H1 (cell line): ENCODE data around the gene GUF1. TPM values are rescaled to one million over a fixed set of nuclear protein-coding genes. Genes with fewer than 3 reads are reported as not detected.

Experiments
- CTCF ChIA-PET: fragments of 300-600 bp; sonication (Branson Sonifier 250); formaldehyde crosslinking; loops from one replicate; lab custom pipeline; 2021; ENCODE audit not compliant: partially characterized antibody; lab: Charles Lee
- POLR2A ChIA-PET: fragments of 300-600 bp; sonication (Branson Sonifier 250); formaldehyde crosslinking; loops from one replicate; lab custom pipeline; 2021; ENCODE audit warnings: inconsistent platforms; ENCODE audit not compliant: partially characterized antibody; lab: Charles Lee
- DNase-seq, 2 experiments: peaks; one replicate each; pipeline versions ENCODE4 v3.0.0 to v3.0.0-alpha.2; 2010 to 2022; ENCODE audit warnings: low spot score in 2 of 2, low read depth in 1 of 2, mixed read lengths in 1 of 2
- FAIRE-seq: peaks from 2 replicates; lab custom pipeline; 2011; peaks lifted over from hg19 to GRCh38; lab: Jason Lieb, UNC
- H2AFZ ChIP-seq: 2 replicates; pipeline ENCODE4 v1.8.1; 2012; ENCODE audit warnings: low read length, inconsistent platforms
- H2AK5ac ChIP-seq: 2 replicates; pipeline ENCODE4 v1.6.1; 2013; ENCODE audit warnings: low read depth, low read length
- H2BK120ac ChIP-seq: replicated peaks from 2 replicates; pipeline ENCODE3; 2013; ENCODE audit warnings: low read depth, low read length, inconsistent platforms
- H2BK12ac ChIP-seq: 2 replicates; pipeline ENCODE4 v1.6.1; 2013; ENCODE audit warnings: low read depth, low read length
- H2BK15ac ChIP-seq: 2 replicates; pipeline ENCODE4 v1.6.1; 2013; ENCODE audit warnings: low read length
- H2BK20ac ChIP-seq: 2 replicates; pipeline ENCODE4 v1.6.1; 2013; ENCODE audit warnings: low read length
- H2BK5ac ChIP-seq: 2 replicates; pipeline ENCODE4 v1.6.1; 2013; ENCODE audit warnings: low read depth, low read length
- H3K14ac ChIP-seq: 2 replicates; pipeline ENCODE4 v1.6.1; 2013; ENCODE audit warnings: inconsistent platforms; ENCODE audit not compliant: insufficient read length
- H3K18ac ChIP-seq: 2 replicates; pipeline ENCODE4 v1.6.1; 2013; ENCODE audit warnings: low read length; ENCODE audit errors: extremely low read depth
- H3K23ac ChIP-seq: 2 replicates; pipeline ENCODE4 v1.6.1; 2013; ENCODE audit warnings: inconsistent platforms; ENCODE audit not compliant: insufficient read length
- H3K23me2 ChIP-seq: 2 replicates; pipeline ENCODE4 v1.6.1; 2013; ENCODE audit warnings: low read depth, low read length
- H3K27ac ChIP-seq: 2 replicates; pipeline ENCODE4 v1.6.1; 2011; ENCODE audit warnings: low read depth, low read length, inconsistent platforms
- H3K27me3 ChIP-seq, 4 experiments: replicated peaks in 1 of 4; 1 replicate in 1 of 4; 2 replicates in 3 of 4; pipeline versions ENCODE4 v1.6.1 to v1.8.1; 2011 to 2013; ENCODE audit warnings: low read length in 3 of 4, mild to moderate bottlenecking in 3 of 4, inconsistent platforms in 2 of 4, mixed read lengths in 2 of 4, moderate library complexity in 1 of 4; ENCODE audit not compliant: control insufficient read depth in 3 of 4, insufficient read depth in 3 of 4; ENCODE audit errors: extremely low read depth in 1 of 4
- H3K36me3 ChIP-seq, 4 experiments: 2 replicates each; pipeline versions ENCODE4 v1.6.1 to v1.8.1; 2011 to 2013; ENCODE audit warnings: mild to moderate bottlenecking in 4 of 4, low read length in 3 of 4, moderate library complexity in 2 of 4, control low read depth in 1 of 4, inconsistent platforms in 1 of 4; ENCODE audit not compliant: insufficient read depth in 4 of 4, control insufficient read depth in 2 of 4
- H3K4ac ChIP-seq: replicated peaks from 2 replicates; pipeline ENCODE3; 2013; ENCODE audit warnings: low read length, low read depth, mixed read lengths, inconsistent platforms; ENCODE audit not compliant: insufficient read length
- H3K4me1 ChIP-seq, 4 experiments: replicated peaks in 1 of 4; 1 replicate in 1 of 4; 2 replicates in 3 of 4; pipeline versions ENCODE4 v1.6.1 to v1.8.1; 2011 to 2013; ENCODE audit warnings: low read length in 3 of 4, inconsistent platforms in 2 of 4, mixed read lengths in 1 of 4; ENCODE audit not compliant: insufficient read depth in 4 of 4, control insufficient read depth in 3 of 4
- H3K4me2 ChIP-seq, 2 experiments: 2 replicates each; pipeline versions ENCODE4 v1.6.1 to v1.8.1; 2011 to 2013; ENCODE audit warnings: low read depth in 2 of 2, low read length in 2 of 2, control low read depth in 1 of 2, inconsistent platforms in 1 of 2, mild to moderate bottlenecking in 1 of 2; ENCODE audit not compliant: insufficient read depth in 1 of 2
- H3K4me3 ChIP-seq, 4 experiments: fragments of 200-600, 300-600 bp in 1 of 4; sonication (generic), shearing (Covaris generic), sonication (Bioruptor Twin) in 1 of 4; 2 replicates each; pipeline versions ENCODE4 v1.5.1 to v1.8.1; 2011 to 2016; ENCODE audit warnings: low read length in 4 of 4, low read depth in 3 of 4, control low read depth in 2 of 4, inconsistent platforms in 2 of 4, mild to moderate bottlenecking in 2 of 4, mixed read lengths in 1 of 4, moderate library complexity in 1 of 4; ENCODE audit not compliant: insufficient read depth in 2 of 4; ENCODE audit errors: extremely low read depth in 1 of 4
- H3K56ac ChIP-seq: replicated peaks from 2 replicates; pipeline ENCODE3; 2013; ENCODE audit warnings: low read depth, mild to moderate bottlenecking, mixed read lengths, low read length, inconsistent platforms; ENCODE audit not compliant: insufficient read length
- H3K79me1 ChIP-seq: 2 replicates; pipeline ENCODE4 v1.6.1; 2013; ENCODE audit warnings: low read depth, low read length, control low read depth
- H3K79me2 ChIP-seq, 2 experiments: 2 replicates each; pipeline versions ENCODE4 v1.6.1 to v1.8.1; 2012 to 2013; ENCODE audit warnings: low read length in 2 of 2, mild to moderate bottlenecking in 2 of 2, inconsistent platforms in 1 of 2; ENCODE audit not compliant: insufficient read depth in 2 of 2, control insufficient read depth in 1 of 2
- H3K9ac ChIP-seq, 4 experiments: replicated peaks in 1 of 4; 1 replicate in 1 of 4; 2 replicates in 3 of 4; pipeline versions ENCODE4 v1.6.1 to v1.8.1; 2011 to 2013; ENCODE audit warnings: low read depth in 3 of 4, low read length in 3 of 4, control low read depth in 2 of 4, mild to moderate bottlenecking in 2 of 4, moderate library complexity in 2 of 4, inconsistent platforms in 1 of 4; ENCODE audit errors: extremely low read depth in 1 of 4
- H3K9me3 ChIP-seq, 2 experiments: 2 replicates each; pipeline versions ENCODE4 v1.6.1 to v1.8.1; 2012 to 2013; ENCODE audit warnings: mild to moderate bottlenecking in 2 of 2, moderate library complexity in 2 of 2, control low read depth in 1 of 2, inconsistent platforms in 1 of 2, low read depth in 1 of 2, low read length in 1 of 2, mixed read lengths in 1 of 2; ENCODE audit not compliant: insufficient read depth in 2 of 2
- H4K20me1 ChIP-seq, 2 experiments: replicated peaks in 1 of 2; 2 replicates each; pipeline versions ENCODE3 to v1.8.1; 2011 to 2013; ENCODE audit warnings: inconsistent platforms in 2 of 2, low read length in 2 of 2, mild to moderate bottlenecking in 1 of 2; ENCODE audit not compliant: insufficient read depth in 2 of 2, control insufficient read depth in 1 of 2
- H4K5ac ChIP-seq: 2 replicates; pipeline ENCODE4 v1.6.1; 2013; ENCODE audit warnings: low read length, low read depth, mixed read lengths, inconsistent platforms; ENCODE audit not compliant: insufficient read length
- H4K8ac ChIP-seq: 2 replicates; pipeline ENCODE4 v1.8.0; 2013; ENCODE audit warnings: mild to moderate bottlenecking, moderate library complexity, low read length, inconsistent platforms; ENCODE audit not compliant: insufficient read depth; ENCODE audit errors: extremely low read depth
- H4K91ac ChIP-seq: replicated peaks from 2 replicates; pipeline ENCODE3; 2013; ENCODE audit warnings: low read length, mixed read lengths, inconsistent platforms; ENCODE audit not compliant: insufficient read length
- ASH2L ChIP-seq: fragments of 200-600, 300-600 bp; sonication (generic); IDR thresholded peaks from one replicate; pipeline ENCODE4 v1.7.1; 2017; ENCODE audit warnings: low read length
- EZH2 ChIP-seq: fragments of 200-600 bp; sonication (generic); IDR thresholded peaks from 2 replicates; pipeline ENCODE4 v1.7.1; 2012; ENCODE audit warnings: low read depth, mild to moderate bottlenecking, moderate library complexity, low read length, inconsistent platforms; ENCODE audit not compliant: severe bottlenecking
- KDM4A ChIP-seq: IDR thresholded peaks from one replicate; pipeline ENCODE4 v1.7.1; 2012; ENCODE audit warnings: low read depth, mild to moderate bottlenecking, moderate library complexity, low read length, inconsistent platforms; ENCODE audit not compliant: severe bottlenecking
- POLR2A ChIP-seq, 2 experiments: IDR thresholded peaks; 1 replicate in 1 of 2; 2 replicates in 1 of 2; pipeline ENCODE4 v1.6.1; 2011; ENCODE audit warnings: low read depth in 2 of 2, low read length in 2 of 2, mild to moderate bottlenecking in 2 of 2; ENCODE audit errors: control extremely low read depth in 1 of 2
- RBBP5 ChIP-seq: IDR thresholded peaks from 2 replicates; pipeline ENCODE4 v1.7.1; 2012; ENCODE audit warnings: low read depth, mild to moderate bottlenecking, inconsistent platforms, low read length, moderate library complexity, borderline replicate concordance
- SP1 ChIP-seq: IDR thresholded peaks from 2 replicates; pipeline ENCODE4 v1.6.1; 2011; ENCODE audit warnings: low read depth, low read length
- SP2 ChIP-seq: IDR thresholded peaks from 2 replicates; pipeline ENCODE4 v1.6.1; 2012; ENCODE audit warnings: mild to moderate bottlenecking, low read length, inconsistent platforms
- SUZ12 ChIP-seq: fragments of 200-600 bp; sonication (generic); IDR thresholded peaks from 2 replicates; pipeline ENCODE4 v1.6.1; 2012; ENCODE audit warnings: mild to moderate bottlenecking, inconsistent platforms, low read length, moderate library complexity, mixed read lengths
- WGBS, 2 experiments: shearing (Covaris generic) in 1 of 2; methylation state at CpG; one replicate each; pipeline versions ENCODE4 v1.1.6 to v1.1.7; 2013 to 2015; ENCODE audit warnings: low lambda C conversion rate in 2 of 2, mixed read lengths in 2 of 2, inconsistent platforms in 1 of 2, low coverage in 1 of 2, missing lambda C conversion rate in 1 of 2; ENCODE audit not compliant: insufficient replicate concordance in 2 of 2, insufficient coverage in 1 of 2, insufficient read length in 1 of 2; ENCODE audit errors: extremely low coverage in 1 of 2, missing lambda C conversion rate in 1 of 2; 5-methylcytosine and 5-hydroxymethylcytosine counted together
- long read RNA-seq, 2 experiments: library from RNA in 1 of 2; library from capped mRNA in 1 of 2; stranded (forward); transcript quantifications; one replicate each; pipeline ENCODE4 v2.0.0, GENCODE V29; 2021; ENCODE audit warnings: inconsistent platforms in 1 of 2
- polyA minus RNA-seq, 3 experiments: library from RNA; depleted of rRNA, polyadenylated mRNA; stranded (reverse); fragments of >200 nt; gene quantifications; 1 replicate in 2 of 3; 2 replicates in 1 of 3; pipeline ENCODE4 v1.2.3, GENCODE V29; 2011
- polyA plus RNA-seq, 7 experiments: library from polyadenylated mRNA; depleted of rRNA in 3 of 7; stranded (reverse) in 5 of 7; unstranded in 2 of 7; fragments of >200 nt in 5 of 7; fragments of 200-250 nt in 2 of 7; gene quantifications; 1 replicate in 5 of 7; 2 replicates in 1 of 7; 4 replicates in 1 of 7; pipeline versions ENCODE4 v1.2.1 to v1.2.3, GENCODE V29; 2011 to 2013; ENCODE audit warnings: missing spikeins in 2 of 7, mixed read lengths in 2 of 7
- total RNA-seq: library from RNA; stranded (reverse); fragmentation: NEBNext Ultra II Directional; extraction: Animal tissue kit (Norgen Biotek cat#: 25700); gene quantifications from 2 replicates; pipeline ENCODE4 v1.2.1, GENCODE V29; 2021

Gene GUF1
- 29.9 and 30.6 TPM in 2 replicates for total RNA-seq
- polyA plus RNA-seq (2011; rRNA removed) = 10.5 and 14.8 TPM in 2 replicates
- polyA plus RNA-seq (2011; cell fraction: cytosol; rRNA removed) = 14.2 TPM
- polyA plus RNA-seq (2011; cell fraction: nucleus; rRNA removed) = 16.7 TPM
- 12.9 to 28.4 TPM (median 15.8 TPM) in 4 replicates for polyA plus RNA-seq (2012, experiment 1 of 2)
- polyA plus RNA-seq (2012, experiment 2 of 2) = 1.7 TPM
- 33.0 TPM for polyA plus RNA-seq (2013, experiment 1 of 2)
- 32.2 TPM for polyA plus RNA-seq (2013, experiment 2 of 2)
- polyA minus RNA-seq (2011; rRNA and poly(A)+ RNA removed) = 12.4 and 19.0 TPM in 2 replicates
- polyA minus RNA-seq (2011; cell fraction: cytosol; rRNA and poly(A)+ RNA removed) = 17.8 TPM
- polyA minus RNA-seq (2011; cell fraction: nucleus; rRNA and poly(A)+ RNA removed) = 42.5 TPM
- long read RNA-seq, experiment 1, full-length matches to known transcripts = 7 of 36 reads
- long read RNA-seq, experiment 1, partial matches to known transcripts = 9 of 36 reads
- long read RNA-seq, experiment 1, other reads (novel, unspliced or antisense) = 20 of 36 reads
- long read RNA-seq, experiment 2, partial matches to known transcripts = 0 of 2 reads
- long read RNA-seq, experiment 2, other reads (novel, unspliced or antisense) = 2 of 2 reads

GRCh38 chr4:44678094-44679041 is at the start of gene GUF1:
Gene GUF1, plus strand, starts transcription at chr4:44678420. Its CDS starts 203 bp downstream, at chr4:44678623.
- peak within 1 kb of the TSS; percentile 92 for H3K27ac ChIP-seq
- peak; percentile 90 for TF ChIP-seq KDM4A
- TF ChIP-seq RBBP5 = peak; percentile 95
- no peak for TF ChIP-seq SUZ12
- no peak for TF ChIP-seq SP2
- TF ChIP-seq POLR2A (IDR thresholded peaks at IDR 0.05; ENCODE audit: control extremely low read depth in 1 of 2, low read depth in 2 of 2, low read length in 2 of 2) = peak; percentile 77 to 95
- TF ChIP-seq EZH2 = no peak
- TF ChIP-seq SP1 = no peak
- TF ChIP-seq ASH2L = peak; percentile 96

More at GRCh38 chr4:44678094-44679041, at the start of gene GUF1:
- DNase-seq (peak; percentile 60 to 88), FAIRE-seq (peak; percentile 84)
- H3K27me3 ChIP-seq = peaks cover 0 to 1% (median 0%) of the 10 kb centered on the region in 4 experiments; a peak in 1 of 7 replicates
- H2BK12ac ChIP-seq = no peak within 1 kb of the TSS
- H2BK5ac ChIP-seq = peak within 1 kb of the TSS; percentile 60; the same call in 1 of the 2 replicates
- 1% methylated on average over 44 of the region's 57 CpGs; no CpG with 5 or more reads in 1 of the 2 experiments for WGBS, 2 experiments
- CTCF ChIA-PET = interaction anchor here (1.3 to 1.9 kb wide), 3 partner anchors 27 to 230 kb away, joined by 3 to 7 read pairs (median 3); partner anchors contain the start of genes KCTD8 and YIPF7
- peak within 1 kb of the TSS; percentile 89 for H4K8ac ChIP-seq
- H4K20me1 ChIP-seq = no peaks in the 10 kb centered on the region
- no peak within 1 kb of the TSS for H2BK15ac ChIP-seq
- H3K4me1 ChIP-seq = no peaks in the 10 kb centered on the region; a peak in 1 of 7 replicates
- peak within 1 kb of the TSS; percentile 73 for H4K5ac ChIP-seq
- H2BK20ac ChIP-seq = no peak within 1 kb of the TSS
- H2BK120ac ChIP-seq = no peak within 1 kb of the TSS
- no peaks in the 10 kb centered on the region for H3K9me3 ChIP-seq
- no peak within 1 kb of the TSS for H3K14ac ChIP-seq
- peaks cover 0 to 23% (median 11%) of the 10 kb centered on the region in 4 experiments; a peak in 3 of 8 replicates for H3K36me3 ChIP-seq
- H3K18ac ChIP-seq = peak within 1 kb of the TSS; percentile 79
- H4K91ac ChIP-seq = no peak within 1 kb of the TSS
- POLR2A ChIA-PET = interaction anchor here (0.6 to 3.1 kb wide), 10 partner anchors 9 to 27 kb away, joined by 3 to 15 read pairs (median 4); partner anchors contain the start of gene YIPF7
- no peak within 1 kb of the TSS for H2AK5ac ChIP-seq
- H3K4ac ChIP-seq = no peak within 1 kb of the TSS
- peak within 1 kb of the TSS; percentile 90 to 97 (median 94) for H3K4me3 ChIP-seq
- peaks cover 6% of the 10 kb centered on the region for H3K23me2 ChIP-seq
- peaks cover 4 to 30% of the 10 kb centered on the region in 2 experiments; a peak in 3 of 4 replicates for H3K79me2 ChIP-seq
- peak within 1 kb of the TSS; percentile 98 for H2AFZ ChIP-seq
- H3K79me1 ChIP-seq = no peaks in the 10 kb centered on the region
- H3K56ac ChIP-seq = peak within 1 kb of the TSS; percentile 8
- peak within 1 kb of the TSS; percentile 80 for H3K4me2 ChIP-seq
- peak within 1 kb of the TSS; percentile 87 to 95 (median 90) for H3K9ac ChIP-seq
- H3K23ac ChIP-seq = no peak within 1 kb of the TSS
